LNCaP clone FGC (cell line): Measurements from ENCODE around the gene POM121C.
"Not testable (repeated sequence)": the region's sequence is repeated elsewhere in the genome, so short reads cannot be mapped to it uniquely, and the experiment has no call there.

ENCODE experiments used
- DNase-seq: peaks from one replicate; pipeline ENCODE4 v3.0.0-alpha.2; 2011; ENCODE audit warnings: low read depth
- H3K4me3 ChIP-seq: 2 replicates; pipeline ENCODE4 v1.5.1; 2011; ENCODE audit warnings: mild to moderate bottlenecking, low read depth, low read length, control low read depth

POM121C gene

DNA sequence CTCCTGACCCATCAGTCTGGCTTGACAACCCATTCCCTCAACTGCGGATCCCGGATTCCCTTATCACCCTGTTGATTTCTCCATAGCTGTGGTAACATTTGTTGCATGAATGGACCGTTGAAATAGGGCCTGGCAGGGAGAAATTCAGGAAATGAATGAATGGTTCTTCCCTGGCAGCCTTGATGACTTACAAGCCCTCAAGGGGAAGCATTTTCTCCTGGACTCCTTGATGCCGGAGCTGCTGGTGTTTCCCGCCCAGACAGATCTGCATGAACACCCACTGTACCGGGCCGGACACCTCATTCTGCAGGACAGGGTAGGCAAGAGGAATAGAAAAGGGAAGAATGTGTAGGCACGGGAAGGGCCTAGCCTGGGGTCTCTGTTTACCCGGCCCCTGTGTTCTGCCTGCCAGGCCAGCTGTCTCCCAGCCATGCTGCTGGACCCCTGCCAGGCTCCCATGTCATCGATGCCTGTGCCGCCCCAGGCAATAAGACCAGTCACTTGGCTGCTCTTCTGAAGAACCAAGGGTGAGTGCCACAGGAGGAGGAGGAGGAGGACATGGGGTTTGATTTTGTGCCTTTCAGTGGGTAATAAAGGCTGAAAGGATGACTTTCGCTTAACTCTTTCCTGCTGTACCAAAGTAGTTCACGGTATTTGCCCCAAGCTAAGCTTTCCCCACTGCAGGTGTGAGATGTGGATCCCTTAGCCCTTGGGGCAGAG, 71.2 kb downstream of the POM121C start:
- not testable (repeated sequence) for DNase-seq, H3K4me3 ChIP-seq

DNA sequence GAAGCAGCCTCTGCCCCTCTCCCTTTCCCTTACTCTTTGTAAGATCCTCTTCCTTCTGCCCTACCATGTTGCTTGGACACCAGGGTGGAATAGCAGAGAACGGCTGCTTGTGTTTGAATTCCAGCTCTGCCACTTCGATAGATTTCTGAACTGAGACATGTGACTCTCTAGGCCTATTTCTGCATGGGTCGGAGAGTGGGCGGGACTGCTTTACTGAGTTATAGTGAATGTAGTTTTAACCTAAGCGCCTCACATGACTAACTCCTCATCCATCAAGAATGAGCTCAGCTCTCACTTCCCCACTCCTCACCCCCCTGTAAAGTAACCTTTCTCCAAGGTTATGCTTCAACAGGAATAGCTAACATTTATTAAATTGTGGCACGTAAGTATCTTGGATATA, 71.9 kb downstream of the POM121C start:
- DNase-seq, H3K4me3 ChIP-seq: not testable (repeated sequence)

DNA sequence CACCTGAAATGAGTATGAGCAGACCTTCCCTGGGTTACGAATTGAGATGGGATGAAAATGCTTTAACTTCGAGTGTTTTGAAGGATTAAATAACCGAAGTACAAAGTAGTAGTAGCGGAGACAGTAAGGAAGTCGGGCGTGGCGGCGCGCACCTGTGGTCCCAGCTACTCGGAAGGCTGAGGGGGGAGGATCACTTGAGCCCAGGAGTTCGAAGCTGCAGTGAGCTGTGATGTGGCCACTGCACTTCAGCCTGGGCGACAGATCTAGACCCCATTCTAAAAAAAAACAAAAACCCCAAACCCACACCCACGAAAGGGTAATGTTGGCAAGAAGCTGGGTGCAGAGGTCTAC, 75.3 kb downstream of the POM121C start:
- not testable (repeated sequence) for H3K4me3 ChIP-seq, DNase-seq

DNA sequence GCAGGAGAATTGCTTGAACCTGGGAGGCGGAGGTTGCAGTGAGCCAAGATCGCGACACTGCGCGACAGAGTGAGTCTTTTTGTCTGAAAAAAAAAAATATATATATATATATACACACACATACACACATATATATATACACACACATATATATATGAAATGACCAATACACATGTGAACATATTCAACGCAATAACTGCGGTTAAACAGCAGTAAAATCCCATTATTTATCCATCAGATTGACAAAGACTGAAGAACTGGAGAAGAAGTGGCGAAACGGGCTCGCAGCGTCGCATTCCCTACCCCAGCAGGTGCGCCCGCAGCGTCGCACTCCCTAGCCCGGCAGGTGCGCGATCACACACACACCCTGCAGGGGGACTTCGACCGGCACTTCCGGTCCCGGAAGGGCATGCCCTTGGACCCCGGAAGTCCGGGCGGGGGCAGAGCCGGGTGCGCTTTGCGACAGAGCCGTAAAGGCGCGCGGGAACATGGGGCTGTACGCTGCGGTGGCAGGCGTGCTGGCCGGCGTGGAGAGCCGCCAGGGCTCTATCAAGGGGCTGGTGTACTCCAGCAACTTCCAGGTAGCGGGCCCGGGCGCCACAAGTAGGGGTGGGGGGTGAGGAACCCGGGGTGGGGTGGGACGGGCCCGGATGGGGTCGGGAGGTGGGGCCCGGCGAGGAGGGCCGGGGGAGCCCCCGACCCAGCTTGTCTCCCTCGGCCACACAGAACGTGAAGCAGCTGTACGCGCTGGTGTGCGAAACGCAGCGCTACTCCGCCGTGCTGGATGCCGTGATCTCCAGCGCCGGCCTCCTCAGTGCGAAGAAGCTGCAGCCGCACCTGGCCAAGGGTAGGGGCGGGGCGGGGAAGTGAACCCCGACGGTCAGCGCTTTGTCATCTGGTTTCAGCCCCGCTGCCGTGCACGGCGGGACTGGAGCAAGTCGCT, 75.9 kb downstream of the POM121C start:
- not testable (repeated sequence) for DNase-seq, H3K4me3 ChIP-seq

DNA sequence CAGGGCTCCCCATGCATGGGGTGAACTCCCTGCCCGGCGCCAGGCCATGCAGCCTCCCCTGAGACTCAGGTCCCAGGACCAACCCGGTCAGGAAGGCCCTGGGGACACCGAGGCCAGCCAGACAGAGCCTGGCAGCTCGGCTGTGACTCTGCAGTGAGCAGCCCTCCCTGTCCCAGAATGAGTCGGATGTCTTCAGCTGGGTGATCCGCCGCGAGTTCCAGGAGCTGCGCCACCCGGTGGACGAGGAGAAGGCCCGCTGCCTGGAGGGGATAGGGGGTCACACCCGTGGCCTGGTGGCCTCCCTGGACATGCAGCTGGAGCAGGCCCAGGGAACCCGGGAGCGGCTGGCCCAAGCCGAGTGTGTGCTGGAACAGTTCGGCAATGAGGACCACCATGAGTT, 81.4 kb downstream of the POM121C start:
- H3K4me3 ChIP-seq, DNase-seq: not testable (repeated sequence)

DNA sequence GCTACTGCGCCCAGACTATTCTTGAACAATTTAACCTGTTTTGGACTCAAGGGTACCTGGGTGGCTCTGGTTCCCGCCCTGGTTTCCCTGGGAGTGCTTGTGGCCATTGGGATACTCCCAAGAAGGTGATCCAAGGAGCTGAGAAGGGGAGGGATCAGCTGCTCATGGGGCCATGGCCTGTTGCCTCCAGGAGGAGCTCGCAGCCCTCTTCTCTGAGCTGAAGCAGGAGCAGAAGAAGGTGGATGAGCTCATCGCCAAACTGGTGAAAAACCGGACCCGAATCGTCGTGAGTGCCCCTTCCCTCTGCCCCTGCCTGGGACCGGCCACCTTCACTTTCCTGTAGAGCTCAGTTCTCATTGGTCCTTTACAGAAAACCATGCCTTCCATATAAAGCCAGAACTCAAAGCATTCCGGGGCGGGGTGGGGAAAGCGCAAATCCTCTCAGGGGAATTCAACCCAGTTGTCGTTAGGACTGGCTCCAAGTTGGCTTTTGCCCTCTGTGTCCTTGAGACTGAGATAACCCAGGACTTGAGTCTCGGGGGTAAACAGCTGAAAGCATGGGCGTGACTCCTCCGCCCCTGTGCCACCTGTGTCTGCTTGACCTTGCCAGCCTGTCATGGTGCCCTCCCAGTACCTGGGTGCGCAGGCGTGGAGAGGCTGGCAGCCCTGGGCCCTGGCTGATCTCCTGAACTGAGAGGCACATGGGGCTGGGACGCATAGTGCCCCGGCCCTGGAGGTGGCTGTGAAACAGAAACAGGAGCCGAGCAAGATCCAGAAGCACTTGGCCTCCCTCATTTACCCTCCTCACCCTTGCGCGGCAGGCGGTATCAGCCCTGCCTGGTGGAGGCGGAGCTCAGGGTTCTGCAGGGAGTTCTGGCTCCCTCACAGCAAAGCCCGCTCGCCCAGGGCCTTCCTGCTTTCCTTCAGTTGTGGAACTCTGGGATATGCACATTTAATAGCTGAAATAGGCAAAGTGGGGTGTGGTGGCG, 82.3 kb downstream of the POM121C start:
- DNase-seq, H3K4me3 ChIP-seq: not testable (repeated sequence)

DNA sequence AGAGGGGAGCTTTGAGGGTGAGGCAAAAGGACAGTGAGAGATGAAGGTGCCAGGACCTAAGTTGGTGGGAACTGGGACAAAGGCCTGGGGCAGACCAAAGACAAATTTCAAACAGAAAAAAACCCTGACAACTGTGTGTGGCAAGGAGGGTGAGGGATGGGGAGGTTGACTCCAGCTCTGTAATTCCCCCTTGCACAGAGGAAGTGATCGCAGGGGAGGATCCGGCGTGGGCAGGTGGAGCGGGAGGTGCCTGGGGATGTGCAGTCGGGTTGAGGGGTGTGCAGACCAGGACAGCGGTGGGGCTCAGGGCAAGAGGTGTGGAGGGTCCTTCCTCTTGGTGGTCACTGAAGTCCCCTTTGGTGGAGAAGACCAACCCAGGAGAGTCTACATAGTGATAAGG, 85.5 kb downstream of the POM121C start:
- DNase-seq: not testable (repeated sequence)

DNA sequence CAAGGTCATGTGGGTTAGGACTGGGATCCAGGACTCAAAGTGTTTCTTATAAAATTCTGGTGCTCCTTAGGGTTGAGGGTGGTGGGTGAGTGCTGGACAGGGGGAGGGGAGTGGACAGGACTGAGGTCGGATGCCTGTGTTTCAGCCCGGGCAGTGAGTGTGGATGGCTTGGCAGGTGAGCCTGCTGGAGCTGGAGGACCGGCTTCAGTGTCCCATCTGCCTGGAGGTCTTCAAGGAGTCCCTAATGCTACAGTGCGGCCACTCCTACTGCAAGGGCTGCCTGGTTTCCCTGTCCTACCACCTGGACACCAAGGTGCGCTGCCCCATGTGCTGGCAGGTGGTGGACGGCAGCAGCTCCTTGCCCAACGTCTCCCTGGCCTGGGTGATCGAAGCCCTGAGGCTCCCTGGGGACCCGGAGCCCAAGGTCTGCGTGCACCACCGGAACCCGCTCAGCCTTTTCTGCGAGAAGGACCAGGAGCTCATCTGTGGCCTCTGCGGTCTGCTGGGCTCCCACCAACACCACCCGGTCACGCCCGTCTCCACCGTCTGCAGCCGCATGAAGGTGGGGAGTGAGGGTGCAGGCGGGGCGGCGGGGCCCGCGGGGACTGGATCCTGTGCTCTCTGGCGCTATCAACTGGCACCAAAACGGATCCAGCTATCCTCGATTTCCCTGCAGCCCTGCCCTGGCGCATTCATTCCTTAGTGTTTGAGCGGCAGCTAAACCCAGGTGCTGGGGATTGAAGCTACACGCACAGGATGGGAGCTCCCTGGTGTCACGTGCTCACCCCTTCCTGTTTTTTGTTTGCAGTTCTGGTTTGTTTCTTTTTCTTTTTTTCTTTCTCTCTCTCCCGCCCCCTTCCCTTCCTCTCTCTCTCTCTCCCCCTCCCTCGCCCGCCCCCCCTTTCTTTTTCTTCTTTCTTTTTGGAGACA, 87.1 kb downstream of the POM121C start:
- H3K4me3 ChIP-seq, DNase-seq: not testable (repeated sequence)

More for the DNA sequence above, 85.5 kb downstream of the POM121C start:
- not testable (repeated sequence) for H3K4me3 ChIP-seq

DNA sequence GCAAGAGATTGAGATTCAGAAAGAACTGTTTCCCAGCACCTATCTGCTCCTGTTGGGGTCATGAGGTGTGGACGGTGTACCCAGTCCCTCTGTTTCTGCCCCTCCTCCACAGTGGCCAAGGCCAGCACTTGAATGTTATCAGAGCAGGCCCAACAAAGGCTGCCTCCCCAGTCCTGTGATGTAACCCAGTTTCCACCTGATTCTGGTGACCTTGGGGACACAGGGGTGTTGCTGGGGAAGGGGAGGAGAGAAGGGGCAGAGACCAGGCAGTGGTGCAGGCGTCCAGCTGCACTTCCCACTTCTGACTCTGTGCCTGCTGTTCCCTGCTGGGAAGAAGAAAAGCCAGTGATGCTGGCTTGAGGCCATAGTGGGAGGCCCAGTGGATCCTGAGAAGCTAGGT, 88.2 kb downstream of the POM121C start:
- H3K4me3 ChIP-seq, DNase-seq: not testable (repeated sequence)

DNA sequence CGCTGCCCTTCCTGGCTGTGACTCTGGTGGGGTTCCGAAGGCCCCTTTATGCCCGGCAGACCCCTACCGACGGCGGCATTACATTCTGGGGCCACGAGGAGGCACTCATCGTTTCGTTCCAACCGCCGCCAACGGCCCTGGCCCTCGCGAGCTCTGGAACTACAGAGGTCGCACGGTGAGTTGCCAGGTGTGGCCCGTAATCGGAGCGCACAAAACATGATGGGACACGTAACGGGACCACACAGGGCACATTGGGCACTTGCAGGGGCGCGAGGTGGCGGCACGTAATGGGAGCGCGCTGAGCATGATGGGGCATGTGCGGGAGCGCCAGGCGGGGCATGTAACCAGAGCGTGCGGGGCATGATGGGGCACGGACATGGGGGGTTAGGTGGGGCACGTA, 90.8 kb downstream of the POM121C start, which contains the start of gene TRIM73:
TSS of gene TRIM73 (plus strand) at position 301 of the 400 bp plus-strand sequence. CDS start 3,305 bp downstream, outside the sequence.
- H3K4me3 ChIP-seq, DNase-seq: not testable (repeated sequence)

DNA sequence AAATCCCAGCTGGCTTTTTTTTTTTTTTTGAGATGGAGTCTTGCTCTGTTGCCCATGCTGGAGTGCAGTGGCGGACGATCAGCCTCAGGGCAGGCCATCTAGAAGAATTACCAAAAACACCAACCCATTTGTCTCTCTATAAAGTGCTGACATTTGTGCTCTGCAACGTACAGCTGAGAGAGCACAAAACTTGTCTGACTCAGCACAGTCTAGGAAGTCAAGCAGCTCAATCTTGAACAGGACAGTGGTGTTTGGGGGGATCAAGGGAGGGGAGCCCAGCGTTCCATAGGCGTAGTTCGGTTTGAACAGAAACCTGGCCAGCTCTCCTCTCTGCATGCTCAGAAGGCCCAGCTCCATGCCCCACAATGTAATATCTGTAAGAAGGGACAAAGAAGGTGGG, 92.9 kb downstream of the POM121C start:
- not testable (repeated sequence) for DNase-seq, H3K4me3 ChIP-seq

DNA sequence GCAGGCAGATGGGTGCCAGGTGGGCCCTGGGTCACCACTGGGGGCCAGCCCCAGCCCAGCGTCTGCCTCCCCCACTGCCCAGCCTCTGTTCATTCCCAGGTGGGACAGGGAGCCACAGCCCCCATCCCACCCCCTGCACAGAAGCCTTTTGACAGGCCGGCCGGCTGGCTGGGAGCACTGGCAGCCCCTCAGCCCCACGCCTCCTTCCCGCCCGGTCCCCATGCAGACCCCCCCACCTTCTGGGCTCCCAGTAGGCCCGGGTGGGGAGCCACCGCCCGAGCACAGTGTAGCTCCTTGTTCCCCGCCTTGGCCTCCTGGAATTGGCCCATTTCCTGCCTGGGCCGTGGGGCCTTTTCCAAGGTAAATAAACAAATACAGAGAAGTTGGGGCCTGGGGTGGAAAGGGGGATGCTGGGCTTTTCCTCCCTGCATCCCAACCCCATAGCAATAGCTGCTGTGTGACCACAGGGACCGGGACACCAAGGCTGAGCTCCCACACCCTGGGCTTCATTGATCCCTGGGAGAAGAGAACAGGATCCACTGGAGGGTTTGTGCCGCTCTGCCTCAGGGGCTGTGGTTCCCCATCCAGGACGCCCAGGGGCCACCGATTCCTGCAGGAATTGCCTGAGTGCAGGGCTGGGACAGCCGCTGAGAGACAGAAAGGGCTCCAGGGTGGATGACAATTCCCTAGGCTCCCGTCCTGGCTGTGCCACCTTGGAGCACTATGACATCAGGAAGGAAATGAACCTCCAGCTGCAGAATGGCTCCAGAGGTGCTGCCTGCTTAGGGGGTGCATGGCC, 111.4 kb downstream of the POM121C start:
- not testable (repeated sequence) for DNase-seq, H3K4me3 ChIP-seq

DNA sequence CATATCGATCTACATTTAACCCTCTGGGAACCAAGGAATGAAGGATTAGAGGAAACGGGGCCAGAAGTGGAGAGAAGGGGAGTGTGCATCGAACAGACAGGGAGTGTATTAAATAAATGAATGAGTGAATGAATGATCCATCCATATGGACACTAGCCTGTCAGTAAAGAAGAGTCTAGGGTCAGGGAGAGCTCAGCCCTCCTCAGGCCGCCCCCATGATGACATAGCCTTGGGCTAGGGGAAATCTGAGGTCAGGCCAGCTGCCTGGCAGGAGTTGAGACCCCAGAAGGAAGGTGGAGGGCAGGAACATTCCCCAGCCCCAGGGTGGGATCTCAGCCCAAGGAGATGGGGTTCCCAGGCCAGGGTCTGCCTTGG, 112.0 kb downstream of the POM121C start:
- H3K4me3 ChIP-seq, DNase-seq: not testable (repeated sequence)

DNA sequence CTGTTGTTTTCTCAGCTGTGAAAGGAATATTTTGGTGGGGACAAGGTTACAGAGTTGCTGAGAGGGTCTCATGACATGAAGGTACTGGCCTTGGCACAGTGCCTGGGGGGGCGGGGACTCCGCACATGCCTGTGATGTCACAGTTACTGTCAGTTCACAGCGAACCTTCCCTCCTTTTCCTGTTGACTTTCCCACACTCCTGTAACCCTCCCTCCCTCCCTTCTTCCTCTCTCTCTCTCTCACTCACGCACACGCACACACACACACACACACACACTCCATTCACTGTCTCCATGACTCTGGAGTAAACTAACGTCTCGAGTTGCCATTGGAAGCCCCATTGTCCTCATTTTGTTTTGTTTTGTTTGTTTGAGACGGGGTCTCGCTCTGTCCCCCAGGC, 118.8 kb downstream of the POM121C start:
- not testable (repeated sequence) for H3K4me3 ChIP-seq, DNase-seq
